HEK293 (cell line): Measurements from ENCODE around the gene CCDC78.
A peak's percentile ranks its signal among the peaks of the same experiment; 100 is the strongest.

Source experiments
- EGR2 ChIP-seq: fragments of 450-650 bp; formaldehyde crosslinking; IDR thresholded peaks from 2 replicates; pipeline ENCODE4 v1.5.1; 2016; ENCODE audit warnings: low read depth, missing biosample characterization, missing genetic modification characterization
- HOXC10 ChIP-seq: sonication (generic); formaldehyde crosslinking; IDR thresholded peaks from 2 replicates; pipeline ENCODE4 v1.8.1; 2023; ENCODE audit warnings: mild to moderate bottlenecking, missing genetic modification reagents
- KLF9 ChIP-seq: fragments of 450-650 bp; formaldehyde crosslinking; IDR thresholded peaks from 2 replicates; pipeline ENCODE4 v1.5.1; 2016; ENCODE audit warnings: missing biosample characterization, missing genetic modification characterization, low read depth
- MEIS1 ChIP-seq: sonication (generic); formaldehyde crosslinking; IDR thresholded peaks from 2 replicates; pipeline ENCODE4 v1.8.1; 2022; ENCODE audit warnings: missing genetic modification reagents, mild to moderate bottlenecking, borderline replicate concordance
- MYNN ChIP-seq: fragments of 450-650 bp; formaldehyde crosslinking; IDR thresholded peaks from 2 replicates; pipeline ENCODE4 v1.5.1; 2016; ENCODE audit warnings: missing biosample characterization, missing genetic modification characterization, borderline replicate concordance
- OVOL3 ChIP-seq: fragments of 450-650 bp; formaldehyde crosslinking; IDR thresholded peaks from 2 replicates; pipeline ENCODE4 v1.5.1; 2016; ENCODE audit warnings: missing biosample characterization, missing genetic modification characterization
- REST ChIP-seq: fragments of 450-650 bp; formaldehyde crosslinking; IDR thresholded peaks from 2 replicates; pipeline ENCODE4 v1.5.1; 2016; ENCODE audit warnings: missing biosample characterization, missing genetic modification characterization
- SCRT2 ChIP-seq: fragments of 450-650 bp; formaldehyde crosslinking; IDR thresholded peaks from 2 replicates; pipeline ENCODE4 v1.5.1; 2016; ENCODE audit warnings: missing biosample characterization, missing genetic modification characterization
- SP7 ChIP-seq: fragments of 450-650 bp; formaldehyde crosslinking; IDR thresholded peaks from 2 replicates; pipeline ENCODE4 v1.5.1; 2016; ENCODE audit warnings: missing biosample characterization, missing genetic modification characterization
- TCF7L2 ChIP-seq: IDR thresholded peaks from 2 replicates; pipeline ENCODE4 v1.6.1; 2011; ENCODE audit warnings: low read depth, mild to moderate bottlenecking, inconsistent platforms, low read length, moderate library complexity, borderline replicate concordance
- ZNF138 ChIP-seq: fragments of 450-650 bp; formaldehyde crosslinking; IDR thresholded peaks from 2 replicates; pipeline ENCODE4 v1.5.1; 2016; ENCODE audit warnings: missing biosample characterization, missing genetic modification characterization, borderline replicate concordance
- ZNF146 ChIP-seq: fragments of 450-650 bp; formaldehyde crosslinking; IDR thresholded peaks from 2 replicates; pipeline ENCODE4 v1.5.1; 2016; ENCODE audit warnings: missing biosample characterization, missing genetic modification characterization
- ZNF18 ChIP-seq: fragments of 450-650 bp; formaldehyde crosslinking; IDR thresholded peaks from 2 replicates; pipeline ENCODE4 v1.5.1; 2016; ENCODE audit warnings: missing biosample characterization, missing genetic modification characterization
- ZNF19 ChIP-seq: fragments of 450-650 bp; formaldehyde crosslinking; IDR thresholded peaks from 2 replicates; pipeline ENCODE4; 2016; ENCODE audit warnings: missing biosample characterization, missing genetic modification characterization, low read depth
- ZNF221 ChIP-seq: fragments of 450-650 bp; formaldehyde crosslinking; IDR thresholded peaks from 2 replicates; pipeline ENCODE4 v1.5.1; 2017; ENCODE audit warnings: missing biosample characterization, missing genetic modification characterization, borderline replicate concordance
- ZNF350 ChIP-seq: fragments of 450-650 bp; formaldehyde crosslinking; IDR thresholded peaks from 2 replicates; pipeline ENCODE4 v1.5.0; 2017; ENCODE audit warnings: missing biosample characterization, mild to moderate bottlenecking, missing genetic modification characterization
- ZNF354C ChIP-seq: fragments of 450-650 bp; formaldehyde crosslinking; IDR thresholded peaks from 2 replicates; pipeline ENCODE4 v1.5.1; 2016; ENCODE audit warnings: missing biosample characterization, missing genetic modification characterization, low read depth, borderline replicate concordance
- ZNF426 ChIP-seq: fragments of 450-650 bp; formaldehyde crosslinking; IDR thresholded peaks from 2 replicates; pipeline ENCODE4 v1.5.1; 2017; ENCODE audit warnings: missing biosample characterization, missing genetic modification characterization, mild to moderate bottlenecking, inconsistent platforms, moderate library complexity
- ZNF473 ChIP-seq: fragments of 450-650 bp; formaldehyde crosslinking; IDR thresholded peaks from 2 replicates; pipeline ENCODE4 v1.5.1; 2017; ENCODE audit warnings: missing biosample characterization, missing genetic modification characterization
- ZNF548 ChIP-seq: fragments of 450-650 bp; formaldehyde crosslinking; IDR thresholded peaks from 2 replicates; pipeline ENCODE4 v1.5.1; 2016; ENCODE audit warnings: missing biosample characterization, missing genetic modification characterization
- ZNF747 ChIP-seq: fragments of 450-650 bp; formaldehyde crosslinking; IDR thresholded peaks from 2 replicates; pipeline ENCODE4 v1.5.1; 2016; ENCODE audit warnings: missing biosample characterization, missing genetic modification characterization
- ZNF776 ChIP-seq: fragments of 450-650 bp; formaldehyde crosslinking; IDR thresholded peaks from 2 replicates; pipeline ENCODE4 v1.5.0; 2017; ENCODE audit warnings: missing biosample characterization, missing genetic modification characterization, borderline replicate concordance
- ZNF830 ChIP-seq: fragments of 450-650 bp; IDR thresholded peaks from 2 replicates; pipeline ENCODE4 v1.5.0; 2018; ENCODE audit warnings: missing biosample characterization, missing genetic modification characterization, low read depth, mild to moderate bottlenecking, moderate library complexity
- ZSCAN23 ChIP-seq: fragments of 450-650 bp; formaldehyde crosslinking; IDR thresholded peaks from 2 replicates; pipeline ENCODE4 v1.5.1; 2016; ENCODE audit warnings: missing biosample characterization, missing genetic modification characterization
- ZXDB ChIP-seq: fragments of 450-650 bp; formaldehyde crosslinking; IDR thresholded peaks from 2 replicates; pipeline ENCODE4 v1.5.1; 2016; ENCODE audit warnings: missing biosample characterization, missing genetic modification characterization
- TF ChIP-seq, protein P1 (sequence below): fragments of 450-650 bp; IDR thresholded peaks from 2 replicates; pipeline ENCODE4 v1.5.1; 2018; ENCODE audit warnings: missing biosample characterization, missing genetic modification characterization
- TF ChIP-seq, protein P2 (sequence below): fragments of 450-650 bp; formaldehyde crosslinking; IDR thresholded peaks from 2 replicates; pipeline ENCODE4 v1.5.1; 2016; ENCODE audit warnings: missing biosample characterization, missing genetic modification characterization
- TF ChIP-seq, protein P3 (sequence below): fragments of 450-650 bp; formaldehyde crosslinking; IDR thresholded peaks from 2 replicates; pipeline ENCODE4 v1.5.1; 2016; ENCODE audit warnings: missing biosample characterization, missing genetic modification characterization, low read depth
- TF ChIP-seq, protein P4 (sequence below): fragments of 450-650 bp; formaldehyde crosslinking; IDR thresholded peaks from 2 replicates; pipeline ENCODE4 v1.5.1; 2016; ENCODE audit warnings: missing biosample characterization, missing genetic modification characterization

Gene CCDC78

DNA sequence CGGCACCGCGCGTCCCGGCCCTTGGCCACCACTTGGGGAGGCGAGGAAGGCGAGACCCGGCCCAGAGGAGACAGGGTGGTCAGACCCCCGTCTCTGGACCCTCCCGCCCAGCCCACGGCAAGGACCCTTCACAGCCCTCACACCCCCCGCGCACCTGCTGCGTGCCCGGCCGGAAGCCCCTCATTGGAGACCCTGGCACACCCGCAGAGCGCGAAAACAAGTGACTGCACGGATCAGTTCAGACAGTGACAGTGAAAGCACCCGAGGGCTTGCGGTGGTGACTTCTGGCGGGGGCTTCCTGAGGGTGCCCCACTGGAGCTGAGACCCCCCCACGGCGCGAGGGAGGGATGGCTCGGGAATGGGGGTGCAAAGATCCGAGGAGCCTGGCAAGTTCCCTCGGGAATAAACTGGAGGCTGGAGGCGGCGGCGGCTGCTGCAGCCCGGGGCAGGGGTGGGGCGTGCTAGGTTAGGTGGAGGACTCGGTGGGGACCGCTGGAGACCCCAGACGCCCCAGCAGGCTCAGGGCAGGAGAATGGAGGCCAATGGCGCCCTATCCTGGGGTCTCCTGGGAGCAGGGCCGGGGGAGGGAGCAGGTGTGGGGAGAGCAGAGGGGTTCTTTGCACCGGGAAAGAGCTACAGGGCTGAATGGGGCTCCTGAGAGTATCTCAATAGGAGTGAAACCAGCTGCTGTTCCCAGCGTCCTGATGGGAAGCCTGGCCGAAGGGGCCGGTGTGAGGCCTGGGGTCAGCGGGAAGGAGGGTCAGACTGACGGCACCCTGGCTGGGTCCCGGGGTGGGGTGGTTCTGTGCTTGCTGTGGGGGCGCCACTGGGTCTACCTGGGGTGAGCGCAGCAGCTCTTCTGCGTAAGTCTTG lies 19.8 kb downstream of the CCDC78 start (continued):
- TF ChIP-seq, protein P1, sequence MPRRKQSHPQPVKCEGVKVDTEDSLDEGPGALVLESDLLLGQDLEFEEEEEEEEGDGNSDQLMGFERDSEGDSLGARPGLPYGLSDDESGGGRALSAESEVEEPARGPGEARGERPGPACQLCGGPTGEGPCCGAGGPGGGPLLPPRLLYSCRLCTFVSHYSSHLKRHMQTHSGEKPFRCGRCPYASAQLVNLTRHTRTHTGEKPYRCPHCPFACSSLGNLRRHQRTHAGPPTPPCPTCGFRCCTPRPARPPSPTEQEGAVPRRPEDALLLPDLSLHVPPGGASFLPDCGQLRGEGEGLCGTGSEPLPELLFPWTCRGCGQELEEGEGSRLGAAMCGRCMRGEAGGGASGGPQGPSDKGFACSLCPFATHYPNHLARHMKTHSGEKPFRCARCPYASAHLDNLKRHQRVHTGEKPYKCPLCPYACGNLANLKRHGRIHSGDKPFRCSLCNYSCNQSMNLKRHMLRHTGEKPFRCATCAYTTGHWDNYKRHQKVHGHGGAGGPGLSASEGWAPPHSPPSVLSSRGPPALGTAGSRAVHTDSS (tag by site-specific recombination), result no peak
- TF ChIP-seq REST (tag by site-specific recombination) (no peak), ZNF221 (tag by site-specific recombination) (no peak), ZNF19 (tag by site-specific recombination) (no peak), SP7 (no peak), ZNF473 (tag by site-specific recombination) (no peak), ZNF548 (tag by site-specific recombination) (no peak), ZNF138 (tag by site-specific recombination) (no peak), ZXDB (no peak), TCF7L2 (no peak), ZNF830 (tag by site-specific recombination) (no peak), ZNF18 (tag by site-specific recombination) (no peak), ZNF776 (tag by site-specific recombination) (no peak), ZNF146 (tag by site-specific recombination) (no peak), ZNF350 (tag by site-specific recombination) (no peak), ZNF747 (tag by site-specific recombination) (no peak), OVOL3 (tag by site-specific recombination) (no peak), ZNF426 (tag by site-specific recombination) (no peak), HOXC10 (CRISPR knock-in tag) (no peak), ZNF354C (no peak), ZSCAN23 (no peak), MEIS1 (CRISPR knock-in tag) (no peak), KLF9 (tag by site-specific recombination) (no peak), EGR2 (tag by site-specific recombination) (no peak), MYNN (tag by site-specific recombination) (no peak), SCRT2 (tag by site-specific recombination) (peak; percentile 46; the same call in 1 of the 2 replicates)
- TF ChIP-seq, protein P2, sequence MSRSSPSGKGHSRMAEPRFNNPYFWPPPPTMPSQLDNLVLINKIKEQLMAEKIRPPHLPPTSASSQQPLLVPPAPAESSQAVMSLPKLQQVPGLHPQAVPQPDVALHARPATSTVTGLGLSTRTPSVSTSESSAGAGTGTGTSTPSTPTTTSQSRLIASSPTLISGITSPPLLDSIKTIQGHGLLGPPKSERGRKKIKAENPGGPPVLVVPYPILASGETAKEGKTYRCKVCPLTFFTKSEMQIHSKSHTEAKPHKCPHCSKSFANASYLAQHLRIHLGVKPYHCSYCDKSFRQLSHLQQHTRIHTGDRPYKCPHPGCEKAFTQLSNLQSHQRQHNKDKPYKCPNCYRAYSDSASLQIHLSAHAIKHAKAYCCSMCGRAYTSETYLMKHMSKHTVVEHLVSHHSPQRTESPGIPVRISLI (tag by site-specific recombination), result no peak
- TF ChIP-seq, protein P3, sequence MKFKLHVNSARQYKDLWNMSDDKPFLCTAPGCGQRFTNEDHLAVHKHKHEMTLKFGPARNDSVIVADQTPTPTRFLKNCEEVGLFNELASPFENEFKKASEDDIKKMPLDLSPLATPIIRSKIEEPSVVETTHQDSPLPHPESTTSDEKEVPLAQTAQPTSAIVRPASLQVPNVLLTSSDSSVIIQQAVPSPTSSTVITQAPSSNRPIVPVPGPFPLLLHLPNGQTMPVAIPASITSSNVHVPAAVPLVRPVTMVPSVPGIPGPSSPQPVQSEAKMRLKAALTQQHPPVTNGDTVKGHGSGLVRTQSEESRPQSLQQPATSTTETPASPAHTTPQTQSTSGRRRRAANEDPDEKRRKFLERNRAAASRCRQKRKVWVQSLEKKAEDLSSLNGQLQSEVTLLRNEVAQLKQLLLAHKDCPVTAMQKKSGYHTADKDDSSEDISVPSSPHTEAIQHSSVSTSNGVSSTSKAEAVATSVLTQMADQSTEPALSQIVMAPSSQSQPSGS (tag by site-specific recombination), result no peak
- TF ChIP-seq, protein P4, sequence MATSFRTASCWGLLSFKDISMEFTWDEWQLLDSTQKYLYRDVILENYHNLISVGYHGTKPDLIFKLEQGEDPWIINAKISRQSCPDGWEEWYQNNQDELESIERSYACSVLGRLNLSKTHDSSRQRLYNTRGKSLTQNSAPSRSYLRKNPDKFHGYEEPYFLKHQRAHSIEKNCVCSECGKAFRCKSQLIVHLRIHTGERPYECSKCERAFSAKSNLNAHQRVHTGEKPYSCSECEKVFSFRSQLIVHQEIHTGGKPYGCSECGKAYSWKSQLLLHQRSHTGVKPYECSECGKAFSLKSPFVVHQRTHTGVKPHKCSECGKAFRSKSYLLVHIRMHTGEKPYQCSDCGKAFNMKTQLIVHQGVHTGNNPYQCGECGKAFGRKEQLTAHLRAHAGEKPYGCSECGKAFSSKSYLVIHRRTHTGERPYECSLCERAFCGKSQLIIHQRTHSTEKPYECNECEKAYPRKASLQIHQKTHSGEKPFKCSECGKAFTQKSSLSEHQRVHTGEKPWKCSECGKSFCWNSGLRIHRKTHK (tag by site-specific recombination), result no peak
